ENCODE measurements around the gene ANKMY2.

- TF ChIP-seq POLR2A (IDR thresholded peaks at IDR 0.05; ENCODE audit: low read depth, low read length) = no peak
- TF ChIP-seq POLR2AphosphoS5 (IDR thresholded peaks at IDR 0.05; ENCODE audit: low read depth, low read length) = no peak
Measured at GRCh38 chr7:16594061-16594460, 51.5 kb downstream of the ANKMY2 start.
